H9 (cell line): ENCODE measurements around the gene B4GALT3. TPM values are rescaled to one million over a fixed set of nuclear protein-coding genes. Genes with fewer than 3 reads are reported as not detected.

Experiments
- DNase-seq: peaks from one replicate; pipeline ENCODE4 v3.0.0-alpha.2; 2017
- H2AFZ ChIP-seq: one replicate; pipeline ENCODE4 v1.6.1; 2013; ENCODE audit warnings: mild to moderate bottlenecking, low read length, control low read depth, moderate library complexity
- H2AK5ac ChIP-seq: 2 replicates; pipeline ENCODE4 v1.6.1; 2013; ENCODE audit warnings: low read length, control low read depth, mixed read lengths; ENCODE audit not compliant: insufficient read length
- H2BK120ac ChIP-seq: one replicate; pipeline ENCODE4 v1.6.1; 2013; ENCODE audit warnings: low read depth, mild to moderate bottlenecking, low read length, control low read depth, inconsistent platforms; ENCODE audit not compliant: poor library complexity, severe bottlenecking
- H2BK12ac ChIP-seq: 2 replicates; pipeline ENCODE4 v1.6.1; 2013; ENCODE audit warnings: low read length, control low read depth, mixed read lengths, low read depth; ENCODE audit not compliant: insufficient read length
- H2BK15ac ChIP-seq: 2 replicates; pipeline ENCODE4 v1.6.1; 2013; ENCODE audit warnings: low read depth, low read length, control low read depth
- H2BK20ac ChIP-seq: one replicate; pipeline ENCODE4 v1.6.1; 2013; ENCODE audit warnings: low read depth, mild to moderate bottlenecking, low read length, control low read depth, inconsistent platforms; ENCODE audit not compliant: poor library complexity, severe bottlenecking
- H2BK5ac ChIP-seq: 2 replicates; pipeline ENCODE4 v1.6.1; 2013; ENCODE audit warnings: low read length, control low read depth, mixed read lengths; ENCODE audit not compliant: insufficient read length
- H3K14ac ChIP-seq: 2 replicates; pipeline ENCODE4 v1.6.1; 2013; ENCODE audit warnings: low read length, control low read depth; ENCODE audit not compliant: insufficient read depth
- H3K18ac ChIP-seq: 2 replicates; pipeline ENCODE4 v1.6.1; 2013; ENCODE audit warnings: low read depth, mild to moderate bottlenecking, mixed read lengths, low read length, control low read depth; ENCODE audit not compliant: insufficient read length
- H3K23ac ChIP-seq: 2 replicates; pipeline ENCODE4 v1.6.1; 2013; ENCODE audit warnings: low read length, control low read depth, mixed read lengths, low read depth; ENCODE audit not compliant: insufficient read length
- H3K23me2 ChIP-seq: 2 replicates; pipeline ENCODE4 v1.6.1; 2013; ENCODE audit warnings: low read depth, mild to moderate bottlenecking, mixed read lengths, low read length, control low read depth; ENCODE audit not compliant: insufficient read length, poor library complexity, severe bottlenecking
- H3K27ac ChIP-seq: 2 replicates; pipeline ENCODE4 v1.5.1; 2013; ENCODE audit warnings: low read length, control low read depth, mixed read lengths, low read depth; ENCODE audit not compliant: insufficient read length
- H3K27me3 ChIP-seq: 2 replicates; pipeline ENCODE4 v1.6.1; 2013; ENCODE audit warnings: low read length, control low read depth, inconsistent platforms; ENCODE audit not compliant: insufficient read depth
- H3K4ac ChIP-seq: 2 replicates; pipeline ENCODE4 v1.6.1; 2013; ENCODE audit warnings: low read depth, mild to moderate bottlenecking, control low read depth, inconsistent platforms, low read length, moderate library complexity
- H3K4me1 ChIP-seq: 2 replicates; pipeline ENCODE4 v1.6.1; 2013; ENCODE audit warnings: low read length, control low read depth, inconsistent platforms; ENCODE audit not compliant: insufficient read depth
- H3K4me2 ChIP-seq: 2 replicates; pipeline ENCODE4 v1.6.1; 2013; ENCODE audit warnings: low read length, control low read depth, mixed read lengths; ENCODE audit not compliant: insufficient read length, insufficient read depth
- H3K56ac ChIP-seq: 2 replicates; pipeline ENCODE4 v1.6.1; 2013; ENCODE audit warnings: low read depth, mild to moderate bottlenecking, mixed read lengths, low read length, control low read depth; ENCODE audit not compliant: insufficient read length
- H3K79me1 ChIP-seq: 2 replicates; pipeline ENCODE4 v1.6.1; 2013; ENCODE audit warnings: low read depth, mild to moderate bottlenecking, moderate library complexity, low read length, control low read depth, inconsistent platforms; ENCODE audit not compliant: insufficient read depth, poor library complexity, severe bottlenecking
- H3K79me2 ChIP-seq: 2 replicates; pipeline ENCODE4 v1.6.1; 2013; ENCODE audit warnings: low read length, control low read depth, inconsistent platforms; ENCODE audit not compliant: insufficient read depth
- H3K9ac ChIP-seq: 2 replicates; pipeline ENCODE4 v1.6.1; 2013; ENCODE audit warnings: low read length, control low read depth, mixed read lengths; ENCODE audit not compliant: insufficient read length; ENCODE audit errors: extremely low read depth
- H3K9me3 ChIP-seq: one replicate; pipeline ENCODE4 v1.6.1; 2013; ENCODE audit warnings: low read depth, low read length, inconsistent platforms; ENCODE audit not compliant: control insufficient read depth
- H3T11ph ChIP-seq: one replicate; pipeline ENCODE4 v1.6.1; 2013; ENCODE audit warnings: mild to moderate bottlenecking, low read length, control low read depth, inconsistent platforms
- H4K20me1 ChIP-seq: one replicate; pipeline ENCODE4 v1.6.1; 2013; ENCODE audit not compliant: control insufficient read depth, insufficient read length, insufficient read depth
- H4K5ac ChIP-seq: 2 replicates; pipeline ENCODE4 v1.6.1; 2013; ENCODE audit warnings: low read depth, mild to moderate bottlenecking, mixed read lengths, low read length, control low read depth; ENCODE audit not compliant: insufficient read length
- H4K8ac ChIP-seq: replicated peaks from 2 replicates; pipeline ENCODE4 v1.6.1; 2013; ENCODE audit warnings: low read length, control low read depth, mixed read lengths, low read depth; ENCODE audit not compliant: insufficient read length
- H4K91ac ChIP-seq: 2 replicates; pipeline ENCODE4 v1.6.1; 2013; ENCODE audit warnings: low read depth, mild to moderate bottlenecking, moderate library complexity, mixed read lengths, low read length, control low read depth; ENCODE audit not compliant: insufficient read length
- H3K27ac Mint-ChIP-seq, 3 experiments: 2 replicates in 2 of 3; 3 replicates in 1 of 3; pipeline ENCODE4 v1.8.0; 2020 to 2021; ENCODE audit warnings: mixed read lengths in 3 of 3, mild to moderate bottlenecking in 1 of 3, moderate library complexity in 1 of 3
- H3K27me3 Mint-ChIP-seq: 2 replicates; pipeline ENCODE4 v1.8.0; 2021; ENCODE audit warnings: low read depth, mild to moderate bottlenecking, moderate library complexity, mixed read lengths
- H3K36me3 Mint-ChIP-seq, 3 experiments: 2 replicates in 2 of 3; 3 replicates in 1 of 3; pipeline ENCODE4 v1.8.0; 2020 to 2021; ENCODE audit warnings: low read depth in 3 of 3, mixed read lengths in 3 of 3; ENCODE audit not compliant: insufficient read depth in 1 of 3
- H3K4me1 Mint-ChIP-seq, 2 experiments: 2 replicates each; pipeline ENCODE4 v1.8.0; 2020; ENCODE audit warnings: mixed read lengths in 2 of 2
- H3K4me3 Mint-ChIP-seq, 2 experiments: 2 replicates in 1 of 2; 3 replicates in 1 of 2; pipeline ENCODE4 v1.8.0; 2020 to 2021; ENCODE audit warnings: mild to moderate bottlenecking in 2 of 2, mixed read lengths in 2 of 2, moderate library complexity in 1 of 2
- H3K9me3 Mint-ChIP-seq, 2 experiments: 2 replicates in 1 of 2; 3 replicates in 1 of 2; pipeline ENCODE4 v1.8.0; 2020; ENCODE audit warnings: mild to moderate bottlenecking in 2 of 2, mixed read lengths in 2 of 2, moderate library complexity in 1 of 2
- CTCF ChIP-seq: fragments of 200-600 bp; sonication (generic); conservative IDR thresholded peaks from 3 replicates; pipeline ENCODE4 v1.8.0; 2021; ENCODE audit warnings: antibody characterized with exemption, mild to moderate bottlenecking
- WGBS: extraction: QIAGEN DNeasy Blood & Tissue Kit; methylation state at CpG from one replicate; pipeline ENCODE4 v1.1.7; 2013; ENCODE audit warnings: missing lambda C conversion rate, low lambda C conversion rate, mixed read lengths; ENCODE audit not compliant: insufficient read length; ENCODE audit errors: extremely low coverage; 5-methylcytosine and 5-hydroxymethylcytosine counted together
- total RNA-seq: library from RNA; stranded (reverse); gene quantifications from 2 replicates; pipeline ENCODE4 v1.2.1, GENCODE V29; 2021

Gene B4GALT3
- total RNA-seq, 1 experiment from 2014 or later: 31.8 TPM

DNA sequence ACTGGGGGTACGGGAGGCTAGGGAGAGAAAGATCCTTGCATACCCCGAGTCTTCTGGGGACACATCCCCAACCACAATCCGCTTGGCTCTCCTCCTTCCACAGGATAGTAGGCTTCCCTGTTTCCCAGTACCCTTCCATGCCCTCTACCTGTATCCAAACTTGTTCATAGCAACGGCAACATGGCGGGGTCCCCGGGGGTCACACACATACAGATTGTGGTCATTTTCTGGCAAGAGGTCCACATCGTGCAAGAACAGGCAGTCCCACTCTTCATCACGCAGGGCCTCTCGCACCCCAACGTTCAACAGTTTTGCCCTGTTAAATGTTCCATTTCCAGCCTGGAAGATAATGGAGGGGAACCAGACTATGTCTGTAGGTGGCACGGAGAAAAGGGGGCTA, 3.6 kb downstream of the B4GALT3 start:
- Histone ChIP-seq H2BK15ac (no peak overlapping the region), H3K27ac (no peak overlapping the region), H3K14ac (no peak overlapping the region), H3K9ac (no peak overlapping the region), H3K4me1 (no peaks in the 10 kb centered on the region; the same call in 1 of the 2 replicates), H4K91ac (no peak overlapping the region), H2BK20ac (no peak overlapping the region), H3K4ac (no peak overlapping the region), H4K5ac (no peak overlapping the region), H3K4me2 (no peak overlapping the region), H2BK12ac (no peak overlapping the region), H3K27me3 (no peaks in the 10 kb centered on the region), H2BK5ac (no peak overlapping the region), H3K23me2 (peaks cover 6% of the 10 kb centered on the region), H3K18ac (no peak overlapping the region), H3K56ac (no peak overlapping the region), H3K23ac (no peak overlapping the region), H3K79me2 (no peaks in the 10 kb centered on the region), H3T11ph (no peak overlapping the region), H4K8ac (no peak overlapping the region), H2AFZ (no peak overlapping the region), H2AK5ac (no peak overlapping the region), H2BK120ac (no peak overlapping the region), H3K79me1 (no peaks in the 10 kb centered on the region), H4K20me1 (no peaks in the 10 kb centered on the region), H3K9me3 (no peaks in the 10 kb centered on the region)
- H3K4me3 Mint-ChIP-seq: no peak overlapping the region
- DNase-seq: no peak
- no peaks in the 10 kb centered on the region for H3K9me3 Mint-ChIP-seq
- WGBS: no CpG with 5 or more reads among the region's 11 CpGs
- no peaks in the 10 kb centered on the region; the same call in 1 of the 2 replicates for H3K27me3 Mint-ChIP-seq
- H3K4me1 Mint-ChIP-seq: peaks cover 19 to 21% of the 10 kb centered on the region in 2 experiments
- TF ChIP-seq CTCF: no peak
- peaks cover 25 to 62% (median 62%) of the 10 kb centered on the region in 3 experiments; a peak in 6 of 7 replicates for H3K36me3 Mint-ChIP-seq
- H3K27ac Mint-ChIP-seq: no peak overlapping the region
